Effector CD8-positive, alpha-beta T cell (primary cell): ENCODE measurements around the gene PSMB1.
"Not testable (repeated sequence)": the region's sequence is repeated elsewhere in the genome, so short reads cannot be mapped to it uniquely, and the experiment has no call there.

ENCODE experiments used
- DNase-seq: peaks from one replicate; lab custom pipeline; 2025; lab: John Stamatoyannopoulos, UW

Gene PSMB1

DNA sequence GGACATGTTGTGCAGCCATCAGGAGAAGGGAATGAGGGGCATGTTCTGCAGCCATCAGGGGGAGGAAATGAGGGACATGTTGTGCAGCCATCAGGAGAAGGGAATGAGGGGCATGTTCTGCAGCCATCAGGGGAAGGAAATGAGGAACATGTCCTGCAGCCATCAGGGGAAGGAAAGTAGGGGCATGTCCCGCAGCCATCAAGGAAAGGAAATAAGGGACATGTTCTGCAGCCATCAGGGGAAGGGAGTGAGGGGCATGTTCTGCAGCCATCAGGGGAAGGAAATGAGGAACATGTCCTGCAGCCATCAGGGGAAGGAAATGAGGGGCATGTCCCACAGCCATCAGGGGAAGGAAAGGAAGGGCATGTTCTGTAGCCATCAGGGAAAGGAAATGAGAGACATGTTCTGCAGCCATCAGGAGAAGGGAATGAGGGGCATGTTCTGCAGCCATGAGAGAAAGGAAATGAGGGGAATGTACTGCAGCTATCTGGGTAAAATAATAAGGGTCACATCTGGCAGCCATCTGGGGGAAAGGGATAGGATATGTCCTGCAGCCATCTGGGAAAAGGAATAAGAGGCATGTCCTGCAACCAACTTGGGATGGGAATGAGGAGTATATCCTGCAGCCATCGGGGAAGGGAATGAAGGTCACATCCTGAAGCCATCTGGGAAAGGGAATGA lies 50.2 kb downstream of the PSMB1 start:
- not testable (repeated sequence) for DNase-seq

DNA sequence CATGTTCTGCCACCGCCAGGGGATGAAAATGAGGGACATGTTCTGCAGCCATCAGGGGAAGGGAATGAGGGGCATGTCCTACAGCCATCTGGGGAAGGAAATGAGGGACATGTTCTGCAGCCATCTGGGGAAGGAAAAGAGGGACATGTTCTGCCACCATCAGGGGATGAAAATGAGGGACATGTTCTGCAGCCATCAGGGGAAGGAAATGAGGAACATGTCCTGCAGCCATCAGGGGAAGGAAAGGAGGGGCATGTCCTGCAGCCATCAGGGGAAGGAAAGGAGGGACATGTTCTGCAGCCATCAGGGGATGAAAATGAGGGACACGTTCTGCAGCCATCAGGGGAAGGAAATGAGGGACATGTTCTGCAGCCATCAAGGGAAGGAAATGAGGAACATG lies 50.8 kb downstream of the PSMB1 start:
- not testable (repeated sequence) for DNase-seq

DNA sequence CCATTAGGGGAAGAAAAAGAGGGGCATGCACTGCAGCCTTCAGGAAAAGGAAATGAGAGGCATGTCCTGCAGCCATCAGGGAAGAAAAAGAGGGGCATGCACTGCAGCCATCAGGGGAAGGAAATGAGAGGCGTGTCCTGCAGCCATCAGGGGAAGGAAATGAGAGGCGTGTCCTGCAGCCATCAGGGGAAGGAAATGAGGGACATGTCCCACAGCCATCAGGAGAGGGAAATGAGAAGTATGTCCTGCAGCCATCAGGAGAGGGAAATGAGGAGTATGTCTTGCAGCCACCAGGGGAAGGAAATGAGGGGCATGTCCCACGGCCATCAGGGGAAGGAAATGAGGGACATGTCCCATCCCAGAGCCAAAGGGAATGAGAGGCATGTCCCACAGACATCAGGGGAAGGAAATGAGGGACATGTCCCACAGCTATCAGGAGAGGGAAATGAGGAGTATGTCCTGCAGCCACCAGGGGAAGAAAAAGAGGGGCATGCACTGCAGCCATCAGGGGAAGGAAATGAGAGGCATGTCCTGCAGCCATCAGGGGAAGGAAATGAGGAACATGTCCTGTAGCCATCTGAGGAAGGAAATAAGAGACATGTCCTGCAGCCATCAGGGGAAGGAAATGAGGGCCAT lies 52.0 kb downstream of the PSMB1 start:
- no peak for DNase-seq

DNA sequence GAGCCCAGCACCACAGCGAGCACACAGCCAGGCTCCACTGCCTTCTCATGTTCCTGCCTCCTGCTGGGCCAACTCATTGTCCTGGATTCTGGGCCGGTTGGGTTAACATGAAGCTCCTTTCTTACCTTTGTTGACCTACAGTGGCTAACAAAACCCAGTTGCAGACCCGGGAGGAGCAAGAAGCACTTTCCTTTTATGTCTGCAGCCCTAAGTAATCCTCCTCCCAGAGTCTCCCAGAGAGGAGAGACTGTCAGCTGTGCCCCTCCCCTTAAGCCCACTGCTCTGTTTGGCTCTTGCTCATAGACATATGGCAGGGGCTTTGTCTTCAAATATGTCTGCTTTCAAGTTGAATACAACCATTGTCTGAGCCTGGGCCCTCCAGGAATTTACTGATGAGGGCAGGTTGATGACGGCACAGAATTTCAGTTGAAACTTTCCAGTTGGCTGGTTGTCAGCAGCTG lies 55.2 kb downstream of the PSMB1 start:
- DNase-seq = no peak

DNA sequence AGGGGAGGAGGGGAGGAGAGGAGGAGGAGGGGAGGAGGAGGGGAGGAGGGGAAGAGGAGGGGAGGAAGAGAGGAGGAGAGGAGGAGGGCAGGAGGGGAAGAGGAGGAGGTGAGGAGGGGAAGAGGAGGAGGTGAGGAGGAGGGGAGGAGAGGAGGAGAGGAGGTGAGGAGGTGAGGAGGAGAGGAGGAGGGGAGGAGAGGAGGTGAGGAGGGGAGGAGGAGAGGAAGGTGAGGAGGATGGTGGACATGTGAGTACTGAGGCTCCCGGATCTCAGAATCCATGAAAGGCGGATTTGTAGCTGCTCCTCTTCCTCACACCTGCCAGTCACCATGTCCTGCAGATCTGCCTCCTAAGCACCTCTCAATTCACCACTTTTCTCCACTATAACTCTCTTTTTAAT lies 59.8 kb downstream of the PSMB1 start:
- no peak for DNase-seq

DNA sequence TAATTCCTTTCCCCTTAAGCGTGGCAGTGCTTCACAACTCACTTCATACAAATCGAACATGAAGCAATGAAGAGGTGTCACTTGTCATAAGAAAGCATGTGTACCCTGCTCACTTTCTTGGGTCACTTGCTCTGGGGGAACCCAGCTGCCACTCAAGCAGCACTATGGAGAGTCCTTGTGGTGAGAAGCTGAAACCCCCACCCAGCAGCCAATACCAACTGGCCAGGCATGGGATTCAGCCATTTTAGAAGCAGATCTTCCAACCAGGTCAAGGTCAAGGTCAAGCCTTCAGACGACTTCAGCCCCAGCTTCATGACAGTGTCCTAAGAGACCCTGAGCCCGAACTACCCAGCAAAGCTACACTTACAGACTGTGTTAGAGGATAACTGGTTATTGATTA lies 62.8 kb downstream of the PSMB1 start:
- DNase-seq = no peak

DNA sequence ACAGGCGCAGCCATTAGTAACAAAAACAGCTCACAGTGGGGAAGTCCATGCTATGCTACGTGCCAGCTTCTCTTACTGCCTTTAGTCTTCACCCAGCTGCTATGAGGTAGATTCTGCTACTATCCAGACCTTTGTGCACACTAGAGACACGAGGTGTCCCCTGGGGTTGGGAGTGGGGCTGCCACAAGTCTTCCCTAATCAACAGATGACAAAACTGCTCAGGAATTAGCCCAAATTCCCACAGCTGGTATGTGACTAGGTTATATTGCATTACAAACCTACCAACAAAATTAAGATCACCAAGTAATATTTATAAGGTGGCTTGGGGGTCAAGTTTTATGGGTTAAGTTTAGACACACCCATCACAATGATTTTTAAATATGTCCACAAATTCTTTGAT lies 63.3 kb downstream of the PSMB1 start:
- no peak for DNase-seq

DNA sequence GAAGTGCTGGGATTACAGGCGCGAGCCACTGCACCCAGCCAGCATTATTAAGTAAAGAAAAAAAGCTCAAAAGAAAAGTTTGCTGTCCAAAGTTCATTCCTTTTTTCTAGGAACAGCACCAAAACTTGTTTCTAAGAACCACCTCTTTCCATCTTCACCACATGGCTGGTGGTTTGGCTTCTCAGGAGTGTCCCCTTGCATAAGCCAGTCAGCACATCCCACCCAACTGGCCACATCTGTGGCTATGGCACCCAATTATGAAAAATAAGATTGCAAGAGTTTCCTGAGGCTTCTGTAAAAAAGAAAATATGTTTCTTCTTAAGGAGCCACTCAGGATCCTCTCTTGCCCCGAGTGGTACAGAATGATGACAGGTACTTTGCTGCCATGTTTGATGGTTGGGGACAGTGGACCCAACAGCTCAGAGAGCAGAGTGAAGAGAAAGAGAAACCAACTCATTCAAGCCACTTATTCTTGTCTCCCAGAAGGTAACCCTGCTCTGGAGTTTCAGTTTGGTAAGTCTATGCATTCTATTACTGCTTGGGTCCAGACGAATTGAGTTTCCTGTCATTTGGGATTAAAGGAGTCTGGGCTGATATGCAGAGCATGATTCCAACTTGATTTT lies 65.3 kb downstream of the PSMB1 start:
- no peak for DNase-seq

DNA sequence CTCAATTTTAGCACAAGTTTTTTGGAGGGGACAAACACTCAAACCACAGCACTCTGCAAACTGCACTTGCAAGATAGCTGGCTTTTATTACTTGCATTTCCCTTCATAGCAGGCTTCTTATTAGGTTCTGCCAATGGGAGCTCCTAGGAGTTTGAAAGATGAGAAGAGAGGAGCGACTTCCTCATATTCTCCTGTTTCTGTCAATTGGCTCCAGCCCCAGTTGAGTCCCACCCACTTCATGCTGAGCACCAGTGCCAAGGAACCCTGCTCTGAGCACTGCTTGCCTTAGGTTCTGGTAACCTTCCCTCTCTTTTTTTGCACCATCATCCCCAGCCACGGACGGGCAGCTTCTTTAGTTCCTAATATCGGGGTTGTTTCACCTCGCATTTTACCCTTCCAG lies 67.9 kb downstream of the PSMB1 start:
- DNase-seq = no peak
